Lung microvascular endothelial cell (primary cell): ENCODE results near the gene RLN3. TPM values are rescaled to one million over a fixed set of nuclear protein-coding genes. Genes with fewer than 3 reads are reported as not detected.

Experiments used
- DNase-seq, 2 donors: peaks; one replicate each; pipeline versions ENCODE4 v3.0.0 to v3.0.0-alpha.2; 2010; ENCODE audit warnings: low read depth in 2 of 2
- total RNA-seq: library from RNA; depleted of rRNA; stranded (reverse); fragments of >200 nt; gene quantifications from 2 replicates; pipeline ENCODE4 v1.2.1, GENCODE V29; 2014

Gene RLN3
- total RNA-seq, 1 donor from 2014 or later: not detected

DNA sequence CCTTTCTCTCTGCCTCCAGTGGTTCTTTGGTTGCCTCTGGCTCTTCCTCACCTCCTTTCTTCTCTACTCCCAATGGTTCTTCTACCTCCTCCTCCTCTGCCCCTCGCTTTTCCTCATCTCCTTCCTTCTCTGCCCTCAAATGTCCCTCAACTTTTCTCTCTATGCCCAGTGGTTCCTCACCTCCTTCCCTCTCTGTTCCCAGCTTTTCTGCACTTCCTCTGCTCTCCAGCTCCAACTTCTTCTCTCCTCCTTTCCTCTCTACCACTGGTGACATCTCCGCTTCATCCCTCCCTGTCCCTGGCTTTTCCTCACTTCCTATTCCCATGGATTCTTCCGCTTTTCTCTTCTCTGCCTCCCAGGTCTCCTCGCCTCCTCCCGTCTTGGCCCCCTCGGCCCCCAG is 26.2 kb downstream of the RLN3 start:
- no peak for DNase-seq

GRCh38 chr19:14054721-14055120 is 26.8 kb downstream of the RLN3 start:
- DNase-seq: no peak

DNA sequence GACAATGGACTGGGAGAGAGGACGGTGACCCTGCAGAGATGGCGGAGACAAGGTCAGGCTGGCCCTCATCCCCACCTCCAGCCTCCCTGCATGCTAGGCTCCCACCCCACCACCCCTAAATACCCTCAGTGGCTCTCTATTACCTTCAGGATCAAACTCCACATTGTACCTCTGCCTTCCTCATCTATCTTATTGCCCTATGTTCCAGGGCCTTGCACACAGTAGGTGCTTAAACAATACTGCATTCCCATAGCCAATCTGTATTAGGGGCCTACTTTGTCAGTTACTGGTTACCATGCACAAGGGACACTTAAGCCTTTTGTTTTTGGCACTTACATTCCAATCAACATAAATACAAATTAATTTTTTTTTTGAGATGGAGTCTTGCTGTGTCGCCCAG is 27.4 kb downstream of the RLN3 start:
- DNase-seq: no peak

GRCh38 chr19:14056069-14056666 is 28.2 kb downstream of the RLN3 start:
- DNase-seq: no peak

- DNase-seq: no peak
These were observed 28.9 kb downstream of the RLN3 start for GRCh38 chr19:14056741-14057356.

GRCh38 chr19:14058182-14059092 is 30.5 kb downstream of the RLN3 start:
- DNase-seq: no peak

DNA sequence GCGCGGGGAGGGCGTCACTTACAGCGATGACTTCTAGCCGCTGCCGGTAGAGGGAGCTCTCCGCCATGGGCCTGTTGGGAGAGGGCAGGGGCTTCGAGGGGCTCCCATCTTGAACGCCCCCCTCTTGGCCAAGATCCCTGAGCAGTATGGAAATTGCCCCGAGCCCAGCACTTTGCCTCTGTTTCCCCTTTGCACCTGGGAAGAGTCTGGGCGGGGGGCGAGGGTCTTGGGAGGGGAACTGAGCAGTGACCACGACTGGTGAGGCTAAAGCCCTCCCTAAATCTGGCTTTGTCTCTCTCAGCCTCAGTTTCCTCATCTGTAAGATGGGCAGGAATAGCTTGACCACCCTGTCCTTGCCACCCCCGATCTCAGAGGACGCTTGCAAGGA is 31.1 kb downstream of the RLN3 start:
- peak in 1 of 2 donors; percentile 21 for DNase-seq

GRCh38 chr19:14059652-14060155 is 31.8 kb downstream of the RLN3 start:
- no peak for DNase-seq

- no peak for DNase-seq
These were observed 33.3 kb downstream of the RLN3 start for GRCh38 chr19:14061081-14061749.

DNA sequence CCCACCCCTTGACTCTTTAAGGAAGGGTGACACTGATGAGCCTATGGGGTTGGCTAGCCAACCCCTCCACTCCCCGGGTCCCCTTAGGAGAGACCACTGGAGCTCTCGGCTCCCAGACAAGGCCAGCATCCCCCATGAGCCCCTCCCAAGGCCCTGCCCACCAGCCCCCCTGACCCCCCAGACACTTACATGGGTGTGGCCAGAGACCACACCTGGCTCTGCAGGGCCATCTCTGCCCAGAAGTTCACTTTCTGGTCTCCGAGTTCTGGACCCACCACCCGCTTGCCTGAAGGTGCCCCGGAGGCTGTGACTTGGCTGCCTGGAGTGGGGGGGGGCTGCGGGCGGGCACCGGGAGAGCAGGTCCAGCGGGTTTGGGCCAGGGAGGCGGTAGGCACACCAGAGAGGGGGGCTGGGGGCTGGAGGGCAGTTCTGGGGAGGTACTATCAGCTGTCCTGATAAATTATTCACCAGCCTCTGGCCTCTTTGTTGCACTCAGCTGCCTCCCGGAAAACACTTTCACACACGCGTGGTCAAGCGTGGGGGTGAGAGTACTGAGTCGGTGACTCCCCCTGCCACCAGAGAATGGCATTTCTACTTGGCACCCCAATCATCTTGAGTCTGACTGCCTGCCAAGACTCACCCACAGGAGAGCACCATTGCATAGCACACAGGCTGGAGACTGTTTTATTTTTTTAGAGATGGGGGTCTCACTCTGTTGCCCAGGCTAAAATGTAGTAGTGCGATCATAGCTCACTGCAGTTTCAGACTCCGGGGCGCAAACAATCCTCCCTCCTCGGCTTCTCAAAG is 34.0 kb downstream of the RLN3 start, which contains the start of gene PALM3:
Gene PALM3 (minus strand): TSS at position 326 of the 807 bp plus-strand sequence. CDS start 96 bp downstream, at position 230.
- DNase-seq: no peak

- no peak for DNase-seq
These were observed 34.6 kb downstream of the RLN3 start for GRCh38 chr19:14062558-14062855.

DNA sequence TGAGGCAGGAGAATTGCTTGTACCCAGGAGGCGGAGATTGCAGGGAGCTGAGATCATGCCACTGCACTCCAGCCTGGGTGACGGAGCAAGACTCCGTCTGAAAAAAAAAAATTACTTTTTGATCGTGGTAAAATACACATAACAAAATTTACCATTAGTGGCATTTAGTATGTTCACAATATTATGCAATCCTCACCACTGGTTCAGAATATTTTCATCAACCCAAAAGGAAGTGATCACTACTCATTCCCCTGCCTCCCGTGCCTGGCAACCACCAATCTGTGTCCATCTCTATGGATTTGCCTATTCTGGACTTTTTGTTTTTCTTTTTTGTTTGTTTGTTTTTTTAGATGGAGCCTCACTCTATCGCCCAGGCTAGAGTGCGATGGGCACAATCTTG is 35.2 kb downstream of the RLN3 start:
- DNase-seq: no peak

GRCh38 chr19:14066134-14066533 is 38.2 kb downstream of the RLN3 start:
- no peak for DNase-seq

- no peak for DNase-seq
These were observed 42.5 kb downstream of the RLN3 start for GRCh38 chr19:14070268-14071050.

- DNase-seq: peak; percentile 49 to 56
These were observed 44.8 kb downstream of the RLN3 start, which contains the start of gene MISP3 for GRCh38 chr19:14072535-14073260. MISP3 (plus strand) TSS chr19:14072786; CDS start chr19:14073310, 524 bp downstream.

GRCh38 chr19:14073261-14073924 is 45.4 kb downstream of the RLN3 start:
- DNase-seq: peak; percentile 83

DNA sequence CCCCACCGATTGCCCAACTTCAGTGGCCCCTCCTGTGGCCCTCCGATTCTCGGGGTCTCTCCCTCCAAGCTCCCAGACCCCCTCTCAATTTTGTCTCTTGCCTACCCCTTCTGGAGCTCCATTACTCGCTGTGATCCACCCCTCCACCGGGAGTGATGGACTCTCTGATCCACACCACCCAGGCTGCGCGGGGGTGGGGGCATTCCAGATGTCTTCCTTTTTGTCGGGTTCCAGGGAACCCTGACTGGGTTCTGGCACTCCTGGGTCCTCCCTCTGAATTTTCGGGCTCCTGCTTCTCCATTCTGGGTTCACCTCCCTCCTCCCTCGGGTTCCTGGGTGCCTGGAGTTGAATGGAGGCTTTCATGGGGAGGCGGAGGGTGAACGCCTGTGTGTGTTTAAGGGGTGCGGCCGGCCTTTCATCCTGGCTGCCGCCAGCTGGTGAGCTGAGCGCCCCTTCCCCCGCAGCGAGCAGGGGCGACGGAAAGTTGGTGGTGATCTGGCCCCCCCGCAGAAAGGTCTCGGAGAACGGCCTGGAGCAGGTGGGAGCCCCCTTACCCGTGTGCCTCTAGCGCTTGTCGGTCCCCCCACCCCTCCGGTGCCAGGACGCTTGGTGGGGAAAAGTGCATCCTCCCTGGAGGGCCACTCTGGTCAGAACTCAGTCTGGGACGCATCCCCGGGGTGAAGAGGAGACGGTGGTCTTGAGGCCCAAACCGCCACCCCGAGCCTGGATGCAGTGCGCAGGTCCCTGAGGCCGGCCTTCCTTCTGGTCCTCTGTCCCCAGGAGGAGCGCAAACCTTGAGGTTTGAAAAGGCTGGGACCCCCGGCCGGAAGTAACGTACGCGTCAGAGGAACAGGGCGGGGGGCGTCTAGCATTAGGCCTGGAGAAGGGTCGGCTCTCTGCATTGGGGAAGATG is 46.2 kb downstream of the RLN3 start:
- peak in 1 of 2 donors; percentile 17 for DNase-seq

DNA sequence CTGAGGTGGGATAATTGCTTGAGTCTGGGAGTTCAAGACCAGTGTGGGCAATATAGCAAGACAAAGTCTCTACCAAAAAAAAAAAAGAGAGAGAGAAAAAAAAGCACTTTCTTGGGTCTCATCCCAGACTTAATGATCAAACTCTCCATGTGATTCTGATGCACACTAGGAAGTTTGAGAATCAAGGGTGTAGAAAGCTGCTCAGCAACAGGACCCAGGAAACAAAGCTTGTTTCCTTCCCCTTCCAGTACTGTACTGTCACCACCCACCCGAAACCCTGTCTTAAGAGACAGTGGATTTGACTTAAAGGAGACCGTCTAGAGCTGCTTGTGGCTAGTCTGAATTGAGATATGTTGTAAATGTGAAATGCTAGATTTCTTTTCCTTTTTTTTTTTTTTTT is 50.5 kb downstream of the RLN3 start:
- no peak for DNase-seq
